ENCODE results near the gene ARHGEF39. TPM values are rescaled to one million over a fixed set of nuclear protein-coding genes. Genes with fewer than 3 reads are reported as not detected.

ARHGEF39 gene, protein sequence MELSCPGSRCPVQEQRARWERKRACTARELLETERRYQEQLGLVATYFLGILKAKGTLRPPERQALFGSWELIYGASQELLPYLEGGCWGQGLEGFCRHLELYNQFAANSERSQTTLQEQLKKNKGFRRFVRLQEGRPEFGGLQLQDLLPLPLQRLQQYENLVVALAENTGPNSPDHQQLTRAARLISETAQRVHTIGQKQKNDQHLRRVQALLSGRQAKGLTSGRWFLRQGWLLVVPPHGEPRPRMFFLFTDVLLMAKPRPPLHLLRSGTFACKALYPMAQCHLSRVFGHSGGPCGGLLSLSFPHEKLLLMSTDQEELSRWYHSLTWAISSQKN
- 1.8 and 9.4 TPM in 2 replicates for total RNA-seq
- polyA plus RNA-seq: 5.2 and 5.6 TPM in 2 replicates

DNA sequence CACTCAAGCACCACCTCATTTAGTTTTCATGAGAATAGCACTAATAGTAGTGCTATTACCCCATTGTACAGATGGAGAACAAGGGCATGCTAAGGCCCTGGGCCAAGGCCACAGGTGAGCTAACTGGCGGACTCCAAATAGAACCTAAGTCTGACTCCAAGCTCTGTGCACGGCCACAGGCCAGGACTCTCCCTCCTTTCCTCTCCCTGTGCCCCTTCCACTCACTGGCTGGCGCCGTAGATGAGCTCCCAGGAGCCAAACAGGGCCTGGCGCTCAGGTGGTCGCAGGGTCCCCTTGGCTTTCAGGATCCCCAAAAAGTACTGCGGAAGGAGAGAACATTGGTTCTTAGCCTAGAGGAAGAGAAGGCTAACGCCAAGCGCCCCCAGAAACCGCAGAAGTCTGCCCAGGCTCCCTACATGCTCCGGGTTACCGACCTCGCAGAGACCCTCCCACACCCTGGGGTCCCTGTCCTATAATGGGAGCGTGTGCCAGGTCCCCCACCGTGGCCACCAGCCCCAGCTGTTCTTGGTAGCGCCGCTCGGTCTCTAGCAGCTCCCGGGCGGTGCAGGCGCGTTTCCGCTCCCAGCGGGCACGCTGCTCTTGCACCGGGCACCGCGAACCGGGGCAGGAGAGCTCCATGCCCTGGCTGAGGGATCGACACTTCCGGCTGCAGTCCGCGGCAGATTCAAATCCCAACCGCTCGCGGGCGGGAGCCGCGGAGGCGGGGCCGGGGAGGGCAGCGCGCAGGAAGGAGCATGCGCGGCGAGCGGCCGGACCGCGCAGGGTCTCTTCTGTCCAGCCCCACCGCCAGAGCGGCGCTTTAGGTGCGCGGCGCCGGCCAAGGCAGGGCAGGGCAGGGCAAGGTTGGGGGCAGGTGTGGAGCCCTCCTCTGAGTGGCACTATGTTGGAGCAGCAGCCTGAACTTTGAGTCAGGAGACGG is at the start of gene ARHGEF39:
ARHGEF39 (minus strand) TSS at position 665 of the 940 bp plus-strand sequence; CDS start at position 639, 26 bp downstream.
- peaks cover 16% of the 10 kb centered on the region for H3K4me1 ChIP-seq (ENCODE audit: insufficient read depth)
- peak within 1 kb of the TSS; percentile 51 for H2AFZ ChIP-seq
- H3K9me3 ChIP-seq (ENCODE audit: low read depth): no peaks in the 10 kb centered on the region
- no peaks in the 10 kb centered on the region for H3K36me3 ChIP-seq (replicated peaks; ENCODE audit: insufficient read depth, low read depth)
- H3K9me2 ChIP-seq (replicated peaks; ENCODE audit: insufficient read depth): no peaks in the 10 kb centered on the region
- no peaks in the 10 kb centered on the region for H4K20me1 ChIP-seq (ENCODE audit: insufficient read depth, poor library complexity, severe bottlenecking)
- 8% methylated on average over 51 of the region's 58 CpGs for WGBS (ENCODE audit: low lambda C conversion rate, missing lambda C conversion rate)
- H3K4me2 ChIP-seq: peak within 1 kb of the TSS; percentile 98
- H3K27me3 ChIP-seq: no peaks in the 10 kb centered on the region
- H3K79me2 ChIP-seq: peaks cover 4% of the 10 kb centered on the region
- H3K4me3 ChIP-seq: peak within 1 kb of the TSS; percentile 82
- DNase-seq (ENCODE audit: low spot score): peak; percentile 92
- peak within 1 kb of the TSS; percentile 36 for H3K27ac ChIP-seq
- no peak for TF ChIP-seq EZH2 (IDR thresholded peaks at IDR 0.05; ENCODE audit: borderline replicate concordance)
- TF ChIP-seq, protein P1, sequence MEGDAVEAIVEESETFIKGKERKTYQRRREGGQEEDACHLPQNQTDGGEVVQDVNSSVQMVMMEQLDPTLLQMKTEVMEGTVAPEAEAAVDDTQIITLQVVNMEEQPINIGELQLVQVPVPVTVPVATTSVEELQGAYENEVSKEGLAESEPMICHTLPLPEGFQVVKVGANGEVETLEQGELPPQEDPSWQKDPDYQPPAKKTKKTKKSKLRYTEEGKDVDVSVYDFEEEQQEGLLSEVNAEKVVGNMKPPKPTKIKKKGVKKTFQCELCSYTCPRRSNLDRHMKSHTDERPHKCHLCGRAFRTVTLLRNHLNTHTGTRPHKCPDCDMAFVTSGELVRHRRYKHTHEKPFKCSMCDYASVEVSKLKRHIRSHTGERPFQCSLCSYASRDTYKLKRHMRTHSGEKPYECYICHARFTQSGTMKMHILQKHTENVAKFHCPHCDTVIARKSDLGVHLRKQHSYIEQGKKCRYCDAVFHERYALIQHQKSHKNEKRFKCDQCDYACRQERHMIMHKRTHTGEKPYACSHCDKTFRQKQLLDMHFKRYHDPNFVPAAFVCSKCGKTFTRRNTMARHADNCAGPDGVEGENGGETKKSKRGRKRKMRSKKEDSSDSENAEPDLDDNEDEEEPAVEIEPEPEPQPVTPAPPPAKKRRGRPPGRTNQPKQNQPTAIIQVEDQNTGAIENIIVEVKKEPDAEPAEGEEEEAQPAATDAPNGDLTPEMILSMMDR (IDR thresholded peaks at IDR 0.05; ENCODE audit: poor library complexity): peak; percentile 42

DNA sequence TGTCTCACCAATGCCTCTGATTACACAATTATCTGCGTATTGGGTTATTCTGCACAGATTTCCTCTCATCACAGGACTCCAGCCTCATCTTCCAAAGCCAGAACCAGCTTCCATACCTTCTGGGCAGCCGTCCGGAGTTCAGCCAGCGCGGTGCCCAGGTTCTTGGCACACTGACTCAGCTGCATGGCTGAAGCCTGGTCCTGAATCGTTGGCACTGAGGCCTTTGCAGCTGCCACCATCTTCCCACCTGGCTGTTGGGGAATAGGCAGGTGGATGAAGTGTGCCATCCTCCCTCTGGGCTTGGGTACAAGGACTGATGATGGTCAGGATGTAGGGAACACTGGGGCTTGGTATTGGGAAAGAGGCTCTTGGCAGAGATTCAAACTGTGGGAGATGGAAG is 49.1 kb upstream of the ARHGEF39 start:
- H4K20me1 ChIP-seq (ENCODE audit: insufficient read depth, poor library complexity, severe bottlenecking): no peaks in the 10 kb centered on the region
- no peaks in the 10 kb centered on the region for H3K9me3 ChIP-seq (ENCODE audit: low read depth)
- DNase-seq (ENCODE audit: low spot score): no peak
- H3K4me2 ChIP-seq: no peak overlapping the region
- no peak for TF ChIP-seq EZH2 (IDR thresholded peaks at IDR 0.05; ENCODE audit: borderline replicate concordance)
- H2AFZ ChIP-seq: no peak overlapping the region
- H3K4me3 ChIP-seq: no peak overlapping the region
- H3K79me2 ChIP-seq: no peaks in the 10 kb centered on the region
- peaks cover 3% of the 10 kb centered on the region for H3K36me3 ChIP-seq (replicated peaks; ENCODE audit: insufficient read depth, low read depth)
- WGBS (ENCODE audit: low lambda C conversion rate, missing lambda C conversion rate): 97% methylated on average over 6 of the region's 6 CpGs
- H3K27ac ChIP-seq: no peak overlapping the region
- no peaks in the 10 kb centered on the region for H3K4me1 ChIP-seq (ENCODE audit: insufficient read depth)
- no peaks in the 10 kb centered on the region for H3K27me3 ChIP-seq
- H3K9me2 ChIP-seq (replicated peaks; ENCODE audit: insufficient read depth): no peaks in the 10 kb centered on the region

DNA sequence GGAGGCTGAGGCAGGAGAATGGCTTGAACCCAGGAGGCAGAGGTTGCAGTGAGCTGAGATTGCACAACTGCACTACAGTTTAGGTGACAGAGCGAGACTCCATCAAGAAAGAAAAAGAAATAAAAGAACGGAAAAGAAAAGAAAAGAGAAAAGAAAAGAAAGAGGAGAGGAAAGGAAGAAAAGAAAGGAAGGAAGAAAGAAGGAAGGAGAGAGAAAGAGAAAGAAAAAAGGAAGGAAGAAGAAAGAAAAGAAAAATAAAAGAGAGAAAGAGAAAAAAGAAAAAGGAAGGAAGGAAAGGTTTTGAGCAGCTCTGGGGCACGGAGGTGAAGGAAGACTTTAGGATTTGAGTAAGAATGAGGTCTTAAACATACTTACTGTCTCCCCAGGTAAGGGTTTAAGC is 48.6 kb upstream of the ARHGEF39 start:
- Histone ChIP-seq H4K20me1 (ENCODE audit: insufficient read depth, poor library complexity, severe bottlenecking) (no peaks in the 10 kb centered on the region), H3K9me3 (ENCODE audit: low read depth) (no peaks in the 10 kb centered on the region), H3K4me3 (no peak overlapping the region), H3K27me3 (no peaks in the 10 kb centered on the region), H3K36me3 (replicated peaks; ENCODE audit: insufficient read depth, low read depth) (peaks cover 3% of the 10 kb centered on the region), H3K79me2 (no peaks in the 10 kb centered on the region), H3K4me2 (no peak overlapping the region), H3K27ac (no peak overlapping the region), H3K9me2 (replicated peaks; ENCODE audit: insufficient read depth) (no peaks in the 10 kb centered on the region), H3K4me1 (ENCODE audit: insufficient read depth) (no peaks in the 10 kb centered on the region), H2AFZ (no peak overlapping the region)
- WGBS (ENCODE audit: low lambda C conversion rate, missing lambda C conversion rate): 91% methylated on average over 3 of the region's 3 CpGs
- DNase-seq (ENCODE audit: low spot score): no peak
- TF ChIP-seq EZH2 (IDR thresholded peaks at IDR 0.05; ENCODE audit: borderline replicate concordance) (no peak), EZH2phosphoT487 (IDR thresholded peaks at IDR 0.05; ENCODE audit: low read depth, severe bottlenecking, unreplicated experiment) (no peak)
- TF ChIP-seq, protein P1 (IDR thresholded peaks at IDR 0.05; ENCODE audit: poor library complexity): no peak

Measured in hepatocyte (in vitro differentiated cells).